ENCODE results near the gene P4HA2. TPM values are rescaled to one million over a fixed set of nuclear protein-coding genes. Genes with fewer than 3 reads are reported as not detected.
"Not testable (repeated sequence)": the region's sequence is repeated elsewhere in the genome, so short reads cannot be mapped to it uniquely, and the experiment has no call there.

Gene P4HA2
- total and polyA plus RNA-seq, 2 of the 13 experiments (the other 11 are each of a cell fraction or from before 2014, with no cell fraction given) = 37.7 to 126 TPM

DNA sequence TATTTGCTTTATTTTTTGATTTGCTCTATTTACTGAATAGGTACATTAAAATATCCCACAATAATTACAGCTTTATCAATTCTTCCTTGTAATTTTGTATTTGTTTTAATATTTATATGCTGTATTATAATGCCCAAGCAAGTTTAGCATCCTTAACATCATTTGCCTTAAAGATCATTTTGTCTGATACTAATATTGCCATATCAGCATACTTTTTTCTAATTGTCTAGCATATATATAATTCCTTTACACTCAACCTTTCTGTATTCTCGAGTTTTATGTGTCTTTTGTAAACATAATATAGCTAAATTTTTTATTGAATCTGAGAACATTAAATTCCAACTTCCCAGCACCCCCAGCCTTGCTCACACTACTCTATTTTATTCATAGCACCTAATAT is 64.7 kb downstream of the P4HA2 start:
- ChIA-PET CTCF (ENCODE audit: low intra/inter-chr PET ratio, low total read pairs) (no interaction called here), POLR2A (no interaction called here)
- Histone ChIP-seq H3K9me3 (ENCODE audit: low read length) (no peaks in the 10 kb centered on the region), H3K4me2 (ENCODE audit: low read depth, low read length) (no peak overlapping the region), H3K27ac (ENCODE audit: extremely low read length, insufficient read depth, low read length) (no peak overlapping the region), H3K4me3 (replicated peaks in 1 of 3; ENCODE audit: insufficient read depth in 1 of 3, low read depth in 2 of 3, low read length in 3 of 3) (no peak overlapping the region), H4K20me1 (ENCODE audit: insufficient read depth, low read length) (no peaks in the 10 kb centered on the region), H3K36me3 (replicated peaks in 1 of 2; ENCODE audit: control insufficient read depth in 1 of 2, insufficient read depth in 2 of 2, low read length in 2 of 2) (no peaks in the 10 kb centered on the region), H3K27me3 (ENCODE audit: control insufficient read depth in 1 of 2, insufficient read depth in 2 of 2, low read length in 2 of 2) (no peaks in the 10 kb centered on the region), H2AFZ (ENCODE audit: low read length) (no peak overlapping the region), H3K9ac (ENCODE audit: insufficient read depth, low read depth, low read length) (no peak overlapping the region), H3K4me1 (ENCODE audit: insufficient read depth, low read length) (no peaks in the 10 kb centered on the region), H3K79me2 (ENCODE audit: insufficient read depth, low read length) (no peaks in the 10 kb centered on the region)
- no peak for ATAC-seq
- WGBS (ENCODE audit: low lambda C conversion rate) = 0% methylated on average over 1 of the region's 1 CpG
- FAIRE-seq = no peak
- DNase-seq (ENCODE audit: low spot score) = no peak
- in situ Hi-C loops (cut with HindIII; ENCODE audit: extremely low pct_ligation_motif_present, low pct_unique_long_range_greater_than_20kb) = no loop called here
- no TSS peak for BruUV-seq (replicated peaks)
- intact Hi-C loops (cut with micrococcal nuclease; ENCODE audit: unreplicated experiment) = no loop called here
- TF ChIP-seq MAFF (IDR thresholded peaks at IDR 0.05; ENCODE audit: low read depth, low read length) = peak; percentile 65; the same call in 1 of the 2 replicates
- no peak for TF ChIP-seq SP4 (CRISPR knock-in tag; IDR thresholded peaks at IDR 0.05)
- TF ChIP-seq MAFK (conservative IDR thresholded peaks at IDR 0.05 in 1 of 2, IDR thresholded peaks at IDR 0.05 in 1 of 2; ENCODE audit: low read length in 2 of 2) = peak; percentile 63 to 75; a peak in 3 of 4 replicates
- TF ChIP-seq ZNF660 (CRISPR knock-in tag; IDR thresholded peaks at IDR 0.05; ENCODE audit: borderline replicate concordance, low read depth) = no peak
- no peak for TF ChIP-seq KLF9 (CRISPR knock-in tag; IDR thresholded peaks at IDR 0.05; ENCODE audit: low read depth)
- TF ChIP-seq, protein P1, sequence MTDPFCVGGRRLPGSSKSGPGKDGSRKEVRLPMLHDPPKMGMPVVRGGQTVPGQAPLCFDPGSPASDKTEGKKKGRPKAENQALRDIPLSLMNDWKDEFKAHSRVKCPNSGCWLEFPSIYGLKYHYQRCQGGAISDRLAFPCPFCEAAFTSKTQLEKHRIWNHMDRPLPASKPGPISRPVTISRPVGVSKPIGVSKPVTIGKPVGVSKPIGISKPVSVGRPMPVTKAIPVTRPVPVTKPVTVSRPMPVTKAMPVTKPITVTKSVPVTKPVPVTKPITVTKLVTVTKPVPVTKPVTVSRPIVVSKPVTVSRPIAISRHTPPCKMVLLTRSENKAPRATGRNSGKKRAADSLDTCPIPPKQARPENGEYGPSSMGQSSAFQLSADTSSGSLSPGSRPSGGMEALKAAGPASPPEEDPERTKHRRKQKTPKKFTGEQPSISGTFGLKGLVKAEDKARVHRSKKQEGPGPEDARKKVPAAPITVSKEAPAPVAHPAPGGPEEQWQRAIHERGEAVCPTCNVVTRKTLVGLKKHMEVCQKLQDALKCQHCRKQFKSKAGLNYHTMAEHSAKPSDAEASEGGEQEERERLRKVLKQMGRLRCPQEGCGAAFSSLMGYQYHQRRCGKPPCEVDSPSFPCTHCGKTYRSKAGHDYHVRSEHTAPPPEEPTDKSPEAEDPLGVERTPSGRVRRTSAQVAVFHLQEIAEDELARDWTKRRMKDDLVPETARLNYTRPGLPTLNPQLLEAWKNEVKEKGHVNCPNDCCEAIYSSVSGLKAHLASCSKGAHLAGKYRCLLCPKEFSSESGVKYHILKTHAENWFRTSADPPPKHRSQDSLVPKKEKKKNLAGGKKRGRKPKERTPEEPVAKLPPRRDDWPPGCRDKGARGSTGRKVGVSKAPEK (CRISPR knock-in tag; IDR thresholded peaks at IDR 0.05; ENCODE audit: borderline replicate concordance) = no peak
- TF ChIP-seq ZFP36L2 (CRISPR knock-in tag; IDR thresholded peaks at IDR 0.05) = no peak
- no peak for TF ChIP-seq ZNF883 (CRISPR knock-in tag; IDR thresholded peaks at IDR 0.05; ENCODE audit: not compliant biosample characterization)

GRCh38 chr5:132161574-132162326 is 65.9 kb downstream of the P4HA2 start:
- FAIRE-seq; intact Hi-C loops (cut with micrococcal nuclease; ENCODE audit: unreplicated experiment); H3K4me2 ChIP-seq (ENCODE audit: low read depth, low read length); ATAC-seq; BruUV-seq (replicated peaks); H3K27me3 ChIP-seq (ENCODE audit: control insufficient read depth in 1 of 2, insufficient read depth in 2 of 2, low read length in 2 of 2); DNase-seq (ENCODE audit: low spot score); in situ Hi-C loops (cut with HindIII; ENCODE audit: extremely low pct_ligation_motif_present, low pct_unique_long_range_greater_than_20kb); POLR2A ChIA-PET; H4K20me1 ChIP-seq (ENCODE audit: insufficient read depth, low read length); H3K9me3 ChIP-seq (ENCODE audit: low read length); H3K9ac ChIP-seq (ENCODE audit: insufficient read depth, low read depth, low read length); H2AFZ ChIP-seq (ENCODE audit: low read length); H3K27ac ChIP-seq (ENCODE audit: extremely low read length, insufficient read depth, low read length); H3K4me3 ChIP-seq (replicated peaks in 1 of 3; ENCODE audit: insufficient read depth in 1 of 3, low read depth in 2 of 3, low read length in 3 of 3); H3K79me2 ChIP-seq (ENCODE audit: insufficient read depth, low read length); CTCF ChIA-PET (ENCODE audit: low intra/inter-chr PET ratio, low total read pairs); H3K36me3 ChIP-seq (replicated peaks in 1 of 2; ENCODE audit: control insufficient read depth in 1 of 2, insufficient read depth in 2 of 2, low read length in 2 of 2): not testable (repeated sequence)
- WGBS (ENCODE audit: low lambda C conversion rate) = 44% methylated on average over 2 of the region's 5 CpGs
- peaks cover 11% of the 10 kb centered on the region for H3K4me1 ChIP-seq (ENCODE audit: insufficient read depth, low read length)
